Activated T-cell treated with anti-CD3 and anti-CD28 coated beads, Interleukin-2, amount 50 U/mL, for 24 hours (primary cell): ENCODE data around the gene MPZL2.

Source experiments
- DNase-seq: peaks from one replicate; pipeline ENCODE4 v3.0.0-alpha.2; 2020
- H3K27ac Mint-ChIP-seq: 2 replicates; pipeline ENCODE4 v1.8.0; 2020; ENCODE audit warnings: mild to moderate bottlenecking, mixed read lengths
- H3K27me3 Mint-ChIP-seq: 2 replicates; pipeline ENCODE4 v1.8.0; 2020; ENCODE audit warnings: mixed read lengths
- H3K36me3 Mint-ChIP-seq: 2 replicates; pipeline ENCODE4 v1.8.0; 2020; ENCODE audit warnings: low read depth, mixed read lengths
- H3K4me1 Mint-ChIP-seq: 2 replicates; pipeline ENCODE4 v1.8.0; 2020; ENCODE audit warnings: low read depth, mixed read lengths
- H3K4me3 Mint-ChIP-seq: 2 replicates; pipeline ENCODE4 v1.8.0; 2020; ENCODE audit warnings: mild to moderate bottlenecking, moderate library complexity, mixed read lengths
- H3K9me3 Mint-ChIP-seq: 2 replicates; pipeline ENCODE4 v1.8.0; 2020; ENCODE audit warnings: mixed read lengths

Gene MPZL2

GRCh38 chr11:118272001-118272400 lies 7.9 kb upstream of the MPZL2 start:
- H3K27ac Mint-ChIP-seq = no peak overlapping the region

GRCh38 chr11:118267486-118267885 lies 3.4 kb upstream of the MPZL2 start:
- H3K4me1 Mint-ChIP-seq = peaks cover 27% of the 10 kb centered on the region
- no peak overlapping the region for H3K4me3 Mint-ChIP-seq
- H3K36me3 Mint-ChIP-seq = peaks cover 6% of the 10 kb centered on the region
- DNase-seq = no peak
- H3K9me3 Mint-ChIP-seq = no peaks in the 10 kb centered on the region
- H3K27ac Mint-ChIP-seq = no peak overlapping the region
- H3K27me3 Mint-ChIP-seq = no peaks in the 10 kb centered on the region

More at GRCh38 chr11:118272001-118272400, 7.9 kb upstream of the MPZL2 start:
- Mint-ChIP-seq H3K9me3 (no peaks in the 10 kb centered on the region), H3K36me3 (no peaks in the 10 kb centered on the region), H3K4me3 (no peak overlapping the region), H3K4me1 (peaks cover 27% of the 10 kb centered on the region), H3K27me3 (no peaks in the 10 kb centered on the region)
- DNase-seq = no peak

GRCh38 chr11:118265954-118266353 lies 1.9 kb upstream of the MPZL2 start:
- peaks cover 16% of the 10 kb centered on the region for H3K36me3 Mint-ChIP-seq
- H3K27me3 Mint-ChIP-seq = no peaks in the 10 kb centered on the region
- H3K27ac Mint-ChIP-seq = no peak overlapping the region
- no peak for DNase-seq
- H3K4me1 Mint-ChIP-seq = peaks cover 41% of the 10 kb centered on the region
- H3K4me3 Mint-ChIP-seq = no peak overlapping the region
- H3K9me3 Mint-ChIP-seq = no peaks in the 10 kb centered on the region

- DNase-seq = no peak
- H3K4me1 Mint-ChIP-seq = peaks cover 52% of the 10 kb centered on the region
- H3K9me3 Mint-ChIP-seq = no peaks in the 10 kb centered on the region
- H3K27ac Mint-ChIP-seq = no peak overlapping the region
- peaks cover 24% of the 10 kb centered on the region for H3K36me3 Mint-ChIP-seq
- H3K27me3 Mint-ChIP-seq = no peaks in the 10 kb centered on the region
- peak overlapping the region; percentile 82 for H3K4me3 Mint-ChIP-seq
These were observed 720 bp upstream of the MPZL2 start for GRCh38 chr11:118264569-118265465.

- H3K27ac Mint-ChIP-seq = peak overlapping the region; percentile 31
- H3K4me3 Mint-ChIP-seq = peak overlapping the region; percentile 82
- no peak for DNase-seq
- H3K9me3 Mint-ChIP-seq = no peaks in the 10 kb centered on the region
- peaks cover 64% of the 10 kb centered on the region for H3K4me1 Mint-ChIP-seq
- H3K36me3 Mint-ChIP-seq = peaks cover 41% of the 10 kb centered on the region
- no peaks in the 10 kb centered on the region for H3K27me3 Mint-ChIP-seq
These were observed 985 bp downstream of the MPZL2 start for GRCh38 chr11:118263112-118263511.

GRCh38 chr11:118260353-118260752 lies 3.7 kb downstream of the MPZL2 start:
- H3K27me3 Mint-ChIP-seq = no peaks in the 10 kb centered on the region

GRCh38 chr11:118259138-118259537 lies 5.0 kb downstream of the MPZL2 start:
- Mint-ChIP-seq H3K27ac (peak overlapping the region; percentile 28), H3K36me3 (peaks cover 63% of the 10 kb centered on the region), H3K9me3 (no peaks in the 10 kb centered on the region), H3K4me3 (no peak overlapping the region), H3K27me3 (no peaks in the 10 kb centered on the region), H3K4me1 (peaks cover 59% of the 10 kb centered on the region)
- no peak for DNase-seq

More at GRCh38 chr11:118260353-118260752, 3.7 kb downstream of the MPZL2 start:
- Mint-ChIP-seq H3K9me3 (no peaks in the 10 kb centered on the region), H3K4me3 (no peak overlapping the region), H3K27ac (no peak overlapping the region), H3K36me3 (peaks cover 56% of the 10 kb centered on the region), H3K4me1 (peaks cover 64% of the 10 kb centered on the region)
- DNase-seq = no peak

GRCh38 chr11:118258410-118258809 lies 5.7 kb downstream of the MPZL2 start:
- H3K4me1 Mint-ChIP-seq = peaks cover 53% of the 10 kb centered on the region
- no peaks in the 10 kb centered on the region for H3K9me3 Mint-ChIP-seq
- H3K27me3 Mint-ChIP-seq = no peaks in the 10 kb centered on the region
- peaks cover 64% of the 10 kb centered on the region for H3K36me3 Mint-ChIP-seq
- no peak for DNase-seq
- no peak overlapping the region for H3K27ac Mint-ChIP-seq
- no peak overlapping the region for H3K4me3 Mint-ChIP-seq

GRCh38 chr11:118252688-118253087 lies 11.4 kb downstream of the MPZL2 start:
- Mint-ChIP-seq H3K27me3 (no peaks in the 10 kb centered on the region), H3K4me1 (peaks cover 39% of the 10 kb centered on the region), H3K4me3 (peak overlapping the region; percentile 97)

GRCh38 chr11:118251858-118252652 lies 12.0 kb downstream of the MPZL2 start, which contains the start of gene MPZL3:
Gene MPZL3, minus strand, starts transcription at chr11:118252365. Its CDS starts 71 bp downstream, at chr11:118252294.
- H3K4me3 Mint-ChIP-seq = peak within 1 kb of the TSS; percentile 97
- peaks cover 3% of the 10 kb centered on the region for H3K9me3 Mint-ChIP-seq
- H3K27ac Mint-ChIP-seq = peak within 1 kb of the TSS; percentile 99
- peak; percentile 89 for DNase-seq
- H3K27me3 Mint-ChIP-seq = no peaks in the 10 kb centered on the region
- H3K4me1 Mint-ChIP-seq = peaks cover 45% of the 10 kb centered on the region
- peaks cover 44% of the 10 kb centered on the region for H3K36me3 Mint-ChIP-seq

More at GRCh38 chr11:118252688-118253087, 11.4 kb downstream of the MPZL2 start:
- Mint-ChIP-seq H3K36me3 (peaks cover 43% of the 10 kb centered on the region), H3K9me3 (peaks cover 1% of the 10 kb centered on the region), H3K27ac (peak overlapping the region; percentile 99)
- no peak for DNase-seq

GRCh38 chr11:118247041-118247440 lies 17.1 kb downstream of the MPZL2 start:
- peaks cover 3% of the 10 kb centered on the region for H3K9me3 Mint-ChIP-seq
- peaks cover 45% of the 10 kb centered on the region for H3K36me3 Mint-ChIP-seq
- no peaks in the 10 kb centered on the region for H3K27me3 Mint-ChIP-seq
- peak overlapping the region; percentile 98 for H3K27ac Mint-ChIP-seq
- no peak overlapping the region for H3K4me3 Mint-ChIP-seq
- H3K4me1 Mint-ChIP-seq = peaks cover 77% of the 10 kb centered on the region
- no peak for DNase-seq

- Mint-ChIP-seq H3K4me3 (no peak overlapping the region), H3K27ac (peak overlapping the region; percentile 98), H3K36me3 (peaks cover 43% of the 10 kb centered on the region), H3K4me1 (peaks cover 86% of the 10 kb centered on the region), H3K27me3 (no peaks in the 10 kb centered on the region), H3K9me3 (peaks cover 3% of the 10 kb centered on the region)
- no peak for DNase-seq
These were observed 18.0 kb downstream of the MPZL2 start for GRCh38 chr11:118245936-118246562.

- peak overlapping the region; percentile 98 for H3K27ac Mint-ChIP-seq
- H3K9me3 Mint-ChIP-seq = peaks cover 3% of the 10 kb centered on the region
- DNase-seq = no peak
- no peaks in the 10 kb centered on the region for H3K27me3 Mint-ChIP-seq
- peaks cover 55% of the 10 kb centered on the region for H3K36me3 Mint-ChIP-seq
- peak overlapping the region; percentile 21 for H3K4me3 Mint-ChIP-seq
- H3K4me1 Mint-ChIP-seq = peaks cover 90% of the 10 kb centered on the region
These were observed 19.9 kb downstream of the MPZL2 start for GRCh38 chr11:118243993-118244762.
